GM18858 (cell line): ENCODE data around the gene CSNK1G2.
A peak's percentile ranks its signal among the peaks of the same experiment; 100 is the strongest.

Experiments
- ATAC-seq: cut with Tn5 transposase; IDR thresholded peaks from one replicate; pipeline ENCODE4 v1.9.1; 2021; ENCODE audit not compliant: unreplicated experiment

The CSNK1G2 gene

GRCh38 chr19:1941146-1942077, at the start of gene CSNK1G2:
Gene CSNK1G2 (plus strand): TSS chr19:1941172. CDS start chr19:1969773, 28,601 bp downstream.
- ATAC-seq, result no peak

- no peak for ATAC-seq
Observed at GRCh38 chr19:1893791-1894190, 47.2 kb upstream of the CSNK1G2 start.

- ATAC-seq, result no peak
Observed at GRCh38 chr19:1896508-1896907, 44.5 kb upstream of the CSNK1G2 start.

DNA sequence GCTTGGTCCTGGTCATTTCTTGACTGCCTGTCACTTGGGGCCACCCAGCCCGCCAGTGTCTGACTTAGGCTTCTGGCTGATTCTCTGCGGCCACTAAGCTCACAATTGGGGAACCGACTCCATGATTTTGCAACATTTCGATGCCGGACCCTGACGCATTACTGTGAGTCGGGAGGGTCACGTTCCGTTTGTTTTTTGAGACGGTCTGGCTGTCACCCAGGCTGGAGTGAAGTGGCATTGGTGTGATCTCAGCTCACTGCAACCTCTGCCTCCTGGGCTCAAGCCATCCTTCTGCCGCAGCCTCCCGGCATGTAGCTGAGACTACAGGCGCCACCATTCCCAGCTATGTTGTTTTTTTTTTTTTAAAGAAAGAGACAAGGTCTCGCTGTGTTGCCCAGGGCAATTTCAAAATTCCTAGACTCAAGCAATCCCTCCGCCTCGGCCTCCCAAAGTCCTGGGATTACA, 39.0 kb upstream of the CSNK1G2 start:
- no peak for ATAC-seq

DNA sequence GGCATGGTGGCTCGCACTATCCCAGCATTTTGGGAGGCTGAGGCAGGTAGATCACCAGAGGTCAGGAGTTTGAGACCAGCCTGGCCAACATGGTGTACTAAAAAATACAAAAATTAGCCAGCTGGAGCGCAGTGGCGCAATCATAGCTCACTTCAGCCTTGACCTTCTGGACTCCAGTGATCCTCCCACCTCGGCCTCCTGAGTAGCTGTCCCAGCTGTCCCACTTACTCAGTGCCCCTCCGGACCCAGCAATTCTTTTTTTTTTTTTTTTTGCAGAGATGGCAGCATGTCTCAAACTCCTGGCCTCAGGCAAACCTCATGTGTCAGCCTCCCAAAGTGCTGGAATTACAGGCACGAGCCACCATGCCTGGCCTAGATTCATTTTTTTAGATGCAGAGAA, 38.0 kb upstream of the CSNK1G2 start:
- ATAC-seq, result no peak

GRCh38 chr19:1904860-1905109, 36.2 kb upstream of the CSNK1G2 start:
- no peak for ATAC-seq

- peak; percentile 54 for ATAC-seq
Observed at GRCh38 chr19:1905110-1905862, 35.7 kb upstream of the CSNK1G2 start, which contains the start of the genes ADAT3 and SCAMP4. Gene ADAT3 (plus strand): TSS chr19:1905399. CDS start chr19:1912048, 6,649 bp downstream. Gene SCAMP4 (plus strand): TSS chr19:1905399. CDS start chr19:1915020, 9,621 bp downstream.

GRCh38 chr19:1905863-1906375, 35.1 kb upstream of the CSNK1G2 start:
- no peak for ATAC-seq

DNA sequence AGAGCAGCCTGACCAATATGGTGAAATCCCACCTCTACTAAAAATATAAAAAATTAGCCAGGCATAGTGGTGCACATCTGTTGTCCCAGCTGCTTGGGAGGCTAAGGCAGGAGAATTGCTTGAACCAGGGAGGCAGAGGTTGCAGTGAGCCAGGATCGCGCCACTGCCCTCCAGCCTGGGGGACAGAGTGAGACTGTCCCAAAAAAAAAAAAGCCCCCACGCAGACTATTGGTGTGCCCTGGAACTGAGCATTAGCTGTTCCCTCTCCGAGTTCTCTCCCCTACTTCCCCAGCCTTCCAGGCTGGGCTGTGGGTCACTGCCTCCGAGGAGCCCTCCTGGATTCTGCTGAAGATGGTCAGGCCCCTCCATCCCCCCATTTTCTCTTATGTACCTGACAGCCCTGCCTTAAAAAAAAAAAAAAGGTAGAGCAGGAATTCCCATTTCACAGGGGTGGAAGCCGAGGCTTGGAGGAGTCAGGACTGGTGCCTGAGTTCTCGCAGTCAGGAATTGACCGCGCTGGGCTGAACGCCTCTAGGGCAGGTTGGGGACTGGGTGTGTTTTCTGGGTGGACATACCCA, 33.9 kb upstream of the CSNK1G2 start:
- no peak for ATAC-seq

- no peak for ATAC-seq
Observed at GRCh38 chr19:1907563-1908363, 33.2 kb upstream of the CSNK1G2 start.

DNA sequence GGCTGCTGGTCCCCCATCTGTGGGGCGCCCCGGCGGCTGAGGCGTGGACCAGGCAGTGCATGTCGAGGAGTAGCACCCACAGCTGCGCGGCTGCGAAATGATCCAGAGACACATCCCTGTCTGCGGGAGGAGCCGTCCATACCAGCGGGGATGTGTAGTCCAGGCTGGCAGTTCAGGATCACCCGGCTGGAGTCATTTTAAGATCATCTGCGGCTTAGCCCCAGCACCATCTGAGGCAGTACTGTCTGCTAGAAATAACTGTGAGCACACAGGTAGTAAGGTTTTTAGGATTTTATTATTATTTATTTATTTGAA, 32.7 kb upstream of the CSNK1G2 start:
- ATAC-seq, result no peak

DNA sequence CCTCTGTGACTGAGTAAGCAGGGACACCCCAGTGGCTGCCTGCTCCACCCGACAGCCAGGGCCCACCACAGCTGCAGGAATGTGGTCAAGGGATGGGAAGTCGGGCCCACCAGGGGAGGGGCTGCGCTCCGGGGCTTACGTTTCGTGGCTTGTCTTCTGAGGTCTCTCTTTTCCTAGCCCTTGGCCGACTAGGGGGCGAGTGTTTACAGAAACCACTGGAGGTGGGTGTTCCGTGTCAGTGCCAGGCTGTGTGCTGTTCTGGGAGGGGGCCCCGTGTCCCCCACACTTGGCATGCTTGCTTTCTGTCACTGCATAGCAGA, 31.3 kb upstream of the CSNK1G2 start:
- no peak for ATAC-seq

DNA sequence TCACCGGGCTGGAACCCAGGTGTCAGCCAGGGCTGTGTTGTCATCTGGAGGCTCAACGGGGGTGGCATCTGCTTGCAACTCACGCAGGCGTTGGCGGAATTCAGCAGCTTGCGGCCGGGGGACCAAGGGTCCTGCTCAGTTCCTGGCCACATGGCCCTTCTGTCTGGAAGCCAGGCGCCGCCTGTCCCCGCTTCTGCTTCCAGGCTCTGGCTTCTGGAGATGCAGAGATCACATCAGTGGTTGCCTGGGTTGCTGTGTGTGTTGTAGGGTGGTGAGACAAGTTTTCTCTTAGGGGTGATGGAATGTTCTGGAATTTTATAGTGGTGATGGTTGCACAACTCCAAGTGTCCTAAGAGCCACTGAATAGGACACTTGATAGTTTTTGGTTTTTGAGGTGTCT, 30.8 kb upstream of the CSNK1G2 start:
- ATAC-seq, result no peak

GRCh38 chr19:1911098-1911497, 29.9 kb upstream of the CSNK1G2 start:
- ATAC-seq, result no peak

DNA sequence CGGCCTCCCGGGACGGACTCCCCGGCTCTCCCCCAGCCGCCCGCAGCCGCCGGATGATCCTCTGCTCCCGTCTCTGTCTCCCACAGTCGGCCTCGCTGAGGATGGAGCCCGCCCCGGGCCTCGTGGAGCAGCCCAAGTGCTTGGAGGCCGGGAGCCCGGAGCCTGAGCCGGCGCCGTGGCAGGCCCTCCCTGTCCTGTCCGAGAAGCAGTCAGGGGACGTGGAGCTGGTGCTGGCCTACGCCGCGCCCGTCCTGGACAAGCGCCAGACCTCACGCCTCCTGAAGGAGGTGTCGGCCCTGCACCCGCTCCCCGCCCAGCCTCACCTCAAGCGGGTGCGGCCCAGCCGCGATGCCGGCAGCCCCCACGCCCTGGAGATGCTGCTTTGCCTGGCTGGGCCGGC, 29.0 kb upstream of the CSNK1G2 start:
- no peak for ATAC-seq

- ATAC-seq, result no peak
Observed at GRCh38 chr19:1912760-1913505, 28.0 kb upstream of the CSNK1G2 start.

- ATAC-seq, result no peak
Observed at GRCh38 chr19:1913781-1914577, 27.0 kb upstream of the CSNK1G2 start.

GRCh38 chr19:1914826-1915341, 26.1 kb upstream of the CSNK1G2 start:
- no peak for ATAC-seq

DNA sequence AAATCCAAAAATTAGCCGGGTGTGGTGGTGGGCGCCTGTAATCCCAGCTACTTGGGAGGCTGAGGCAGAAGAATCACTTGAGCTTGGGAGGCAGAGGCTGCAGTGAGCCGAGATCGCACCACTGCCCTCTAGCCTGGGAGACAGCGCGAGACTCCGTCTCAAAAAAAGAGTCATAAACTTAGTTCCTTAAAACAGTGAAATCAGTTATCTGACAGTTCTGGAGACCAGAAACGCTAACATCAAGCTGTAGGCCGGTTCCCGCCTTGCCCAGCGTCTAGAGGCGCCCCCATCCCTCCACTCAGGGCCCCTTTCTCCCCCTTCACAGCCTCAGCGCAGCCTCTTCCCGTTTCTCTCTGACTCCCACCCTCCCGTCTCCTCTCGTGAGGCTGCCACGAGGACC, 23.8 kb upstream of the CSNK1G2 start:
- ATAC-seq, result no peak
